Measurements from ENCODE around the gene MAN2C1.

- TF ChIP-seq ISL1 (CRISPR knock-in tag; IDR thresholded peaks at IDR 0.05) (no peak), ARNTL (CRISPR knock-in tag; IDR thresholded peaks at IDR 0.05; ENCODE audit: borderline replicate concordance, low read depth) (no peak), ZNF8 (CRISPR knock-in tag; IDR thresholded peaks at IDR 0.05) (no peak), POU6F1 (CRISPR knock-in tag; IDR thresholded peaks at IDR 0.05; ENCODE audit: borderline replicate concordance, low read depth) (no peak), PATZ1 (CRISPR knock-in tag; IDR thresholded peaks at IDR 0.05; ENCODE audit: borderline replicate concordance) (no peak), ZNF70 (CRISPR knock-in tag; IDR thresholded peaks at IDR 0.05) (no peak), TSHZ2 (CRISPR knock-in tag; IDR thresholded peaks at IDR 0.05) (no peak)
Measured at GRCh38 chr15:75368689-75369239, 357 bp upstream of the MAN2C1 start.

Data from SK-N-SH treated with all-trans-retinoic acid at 6 μM for 48 hours (cell line).